ENCODE data around the gene FLNC. TPM values are rescaled to one million over a fixed set of nuclear protein-coding genes. Genes with fewer than 3 reads are reported as not detected.
A peak's percentile ranks its signal among the peaks of the same experiment; 100 is the strongest.

FLNC gene
- total and polyA plus RNA-seq, 9 of the 15 experiments (the other 6 are each of a cell fraction or from before 2014, with no cell fraction given), result 0.90 to 155 (median 28.8) TPM

DNA sequence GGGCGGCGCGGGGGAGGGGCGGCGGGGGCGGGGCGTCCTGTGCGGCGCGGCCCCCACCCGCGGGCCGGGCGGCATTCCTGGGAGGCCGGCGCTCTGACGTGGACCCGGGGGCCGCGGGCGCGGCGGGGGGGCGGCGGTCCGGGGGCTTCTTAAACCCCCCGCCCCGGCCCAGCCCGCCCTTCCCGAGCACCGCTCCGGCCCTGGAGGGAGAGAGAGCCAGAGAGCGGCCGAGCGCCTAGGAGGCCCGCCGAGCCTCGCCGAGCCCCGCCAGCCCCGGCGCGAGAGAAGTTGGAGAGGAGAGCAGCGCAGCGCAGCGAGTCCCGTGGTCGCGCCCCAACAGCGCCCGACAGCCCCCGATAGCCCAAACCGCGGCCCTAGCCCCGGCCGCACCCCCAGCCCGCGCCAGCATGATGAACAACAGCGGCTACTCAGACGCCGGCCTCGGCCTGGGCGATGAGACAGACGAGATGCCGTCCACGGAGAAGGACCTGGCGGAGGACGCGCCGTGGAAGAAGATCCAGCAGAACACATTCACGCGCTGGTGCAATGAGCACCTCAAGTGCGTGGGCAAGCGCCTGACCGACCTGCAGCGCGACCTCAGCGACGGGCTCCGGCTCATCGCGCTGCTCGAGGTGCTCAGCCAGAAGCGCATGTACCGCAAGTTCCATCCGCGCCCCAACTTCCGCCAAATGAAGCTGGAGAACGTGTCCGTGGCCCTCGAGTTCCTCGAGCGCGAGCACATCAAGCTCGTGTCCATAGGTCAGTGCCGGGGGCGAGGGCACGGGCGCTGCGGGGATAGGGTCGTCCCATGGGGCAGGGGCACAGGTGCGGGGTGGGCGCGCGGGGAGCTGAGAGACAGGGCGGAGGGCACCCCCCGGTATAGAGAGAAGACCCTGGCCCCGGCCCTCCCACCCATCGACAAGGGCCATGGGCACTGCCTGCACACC, at the start of gene FLNC (continued):
- TF ChIP-seq ESRRB (CRISPR knock-in tag; IDR thresholded peaks at IDR 0.05; ENCODE audit: borderline replicate concordance), result no peak
- TF ChIP-seq JUND (IDR thresholded peaks at IDR 0.05; ENCODE audit: borderline replicate concordance, low read depth, low read length), result no peak
- no peak for TF ChIP-seq JUND (tag; IDR thresholded peaks at IDR 0.05; ENCODE audit: borderline replicate concordance, low read depth, low read length)
- TF ChIP-seq HEY1 (CRISPR knock-in tag; IDR thresholded peaks at IDR 0.05; ENCODE audit: borderline replicate concordance), result no peak
- 0 out of 2 replicates have a peak, but pooled peaks have one; percentile 60 for TF ChIP-seq HLTF (IDR thresholded peaks at IDR 0.05)
- peak; percentile 96 for TF ChIP-seq KDM2B (CRISPR knock-in tag; IDR thresholded peaks at IDR 0.05)
- peak; percentile 15; the same call in 1 of the 2 replicates for TF ChIP-seq KLF13 (tag; IDR thresholded peaks at IDR 0.05; ENCODE audit: borderline replicate concordance, low read depth)
- no peak for TF ChIP-seq NFYB (IDR thresholded peaks at IDR 0.05; ENCODE audit: extremely low read depth, insufficient read length)
- TF ChIP-seq, protein P1, sequence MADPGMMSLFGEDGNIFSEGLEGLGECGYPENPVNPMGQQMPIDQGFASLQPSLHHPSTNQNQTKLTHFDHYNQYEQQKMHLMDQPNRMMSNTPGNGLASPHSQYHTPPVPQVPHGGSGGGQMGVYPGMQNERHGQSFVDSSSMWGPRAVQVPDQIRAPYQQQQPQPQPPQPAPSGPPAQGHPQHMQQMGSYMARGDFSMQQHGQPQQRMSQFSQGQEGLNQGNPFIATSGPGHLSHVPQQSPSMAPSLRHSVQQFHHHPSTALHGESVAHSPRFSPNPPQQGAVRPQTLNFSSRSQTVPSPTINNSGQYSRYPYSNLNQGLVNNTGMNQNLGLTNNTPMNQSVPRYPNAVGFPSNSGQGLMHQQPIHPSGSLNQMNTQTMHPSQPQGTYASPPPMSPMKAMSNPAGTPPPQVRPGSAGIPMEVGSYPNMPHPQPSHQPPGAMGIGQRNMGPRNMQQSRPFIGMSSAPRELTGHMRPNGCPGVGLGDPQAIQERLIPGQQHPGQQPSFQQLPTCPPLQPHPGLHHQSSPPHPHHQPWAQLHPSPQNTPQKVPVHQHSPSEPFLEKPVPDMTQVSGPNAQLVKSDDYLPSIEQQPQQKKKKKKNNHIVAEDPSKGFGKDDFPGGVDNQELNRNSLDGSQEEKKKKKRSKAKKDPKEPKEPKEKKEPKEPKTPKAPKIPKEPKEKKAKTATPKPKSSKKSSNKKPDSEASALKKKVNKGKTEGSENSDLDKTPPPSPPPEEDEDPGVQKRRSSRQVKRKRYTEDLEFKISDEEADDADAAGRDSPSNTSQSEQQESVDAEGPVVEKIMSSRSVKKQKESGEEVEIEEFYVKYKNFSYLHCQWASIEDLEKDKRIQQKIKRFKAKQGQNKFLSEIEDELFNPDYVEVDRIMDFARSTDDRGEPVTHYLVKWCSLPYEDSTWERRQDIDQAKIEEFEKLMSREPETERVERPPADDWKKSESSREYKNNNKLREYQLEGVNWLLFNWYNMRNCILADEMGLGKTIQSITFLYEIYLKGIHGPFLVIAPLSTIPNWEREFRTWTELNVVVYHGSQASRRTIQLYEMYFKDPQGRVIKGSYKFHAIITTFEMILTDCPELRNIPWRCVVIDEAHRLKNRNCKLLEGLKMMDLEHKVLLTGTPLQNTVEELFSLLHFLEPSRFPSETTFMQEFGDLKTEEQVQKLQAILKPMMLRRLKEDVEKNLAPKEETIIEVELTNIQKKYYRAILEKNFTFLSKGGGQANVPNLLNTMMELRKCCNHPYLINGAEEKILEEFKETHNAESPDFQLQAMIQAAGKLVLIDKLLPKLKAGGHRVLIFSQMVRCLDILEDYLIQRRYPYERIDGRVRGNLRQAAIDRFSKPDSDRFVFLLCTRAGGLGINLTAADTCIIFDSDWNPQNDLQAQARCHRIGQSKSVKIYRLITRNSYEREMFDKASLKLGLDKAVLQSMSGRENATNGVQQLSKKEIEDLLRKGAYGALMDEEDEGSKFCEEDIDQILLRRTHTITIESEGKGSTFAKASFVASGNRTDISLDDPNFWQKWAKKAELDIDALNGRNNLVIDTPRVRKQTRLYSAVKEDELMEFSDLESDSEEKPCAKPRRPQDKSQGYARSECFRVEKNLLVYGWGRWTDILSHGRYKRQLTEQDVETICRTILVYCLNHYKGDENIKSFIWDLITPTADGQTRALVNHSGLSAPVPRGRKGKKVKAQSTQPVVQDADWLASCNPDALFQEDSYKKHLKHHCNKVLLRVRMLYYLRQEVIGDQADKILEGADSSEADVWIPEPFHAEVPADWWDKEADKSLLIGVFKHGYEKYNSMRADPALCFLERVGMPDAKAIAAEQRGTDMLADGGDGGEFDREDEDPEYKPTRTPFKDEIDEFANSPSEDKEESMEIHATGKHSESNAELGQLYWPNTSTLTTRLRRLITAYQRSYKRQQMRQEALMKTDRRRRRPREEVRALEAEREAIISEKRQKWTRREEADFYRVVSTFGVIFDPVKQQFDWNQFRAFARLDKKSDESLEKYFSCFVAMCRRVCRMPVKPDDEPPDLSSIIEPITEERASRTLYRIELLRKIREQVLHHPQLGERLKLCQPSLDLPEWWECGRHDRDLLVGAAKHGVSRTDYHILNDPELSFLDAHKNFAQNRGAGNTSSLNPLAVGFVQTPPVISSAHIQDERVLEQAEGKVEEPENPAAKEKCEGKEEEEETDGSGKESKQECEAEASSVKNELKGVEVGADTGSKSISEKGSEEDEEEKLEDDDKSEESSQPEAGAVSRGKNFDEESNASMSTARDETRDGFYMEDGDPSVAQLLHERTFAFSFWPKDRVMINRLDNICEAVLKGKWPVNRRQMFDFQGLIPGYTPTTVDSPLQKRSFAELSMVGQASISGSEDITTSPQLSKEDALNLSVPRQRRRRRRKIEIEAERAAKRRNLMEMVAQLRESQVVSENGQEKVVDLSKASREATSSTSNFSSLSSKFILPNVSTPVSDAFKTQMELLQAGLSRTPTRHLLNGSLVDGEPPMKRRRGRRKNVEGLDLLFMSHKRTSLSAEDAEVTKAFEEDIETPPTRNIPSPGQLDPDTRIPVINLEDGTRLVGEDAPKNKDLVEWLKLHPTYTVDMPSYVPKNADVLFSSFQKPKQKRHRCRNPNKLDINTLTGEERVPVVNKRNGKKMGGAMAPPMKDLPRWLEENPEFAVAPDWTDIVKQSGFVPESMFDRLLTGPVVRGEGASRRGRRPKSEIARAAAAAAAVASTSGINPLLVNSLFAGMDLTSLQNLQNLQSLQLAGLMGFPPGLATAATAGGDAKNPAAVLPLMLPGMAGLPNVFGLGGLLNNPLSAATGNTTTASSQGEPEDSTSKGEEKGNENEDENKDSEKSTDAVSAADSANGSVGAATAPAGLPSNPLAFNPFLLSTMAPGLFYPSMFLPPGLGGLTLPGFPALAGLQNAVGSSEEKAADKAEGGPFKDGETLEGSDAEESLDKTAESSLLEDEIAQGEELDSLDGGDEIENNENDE (IDR thresholded peaks at IDR 0.05; ENCODE audit: low read depth, low read length), result no peak
- TF ChIP-seq, protein P2, sequence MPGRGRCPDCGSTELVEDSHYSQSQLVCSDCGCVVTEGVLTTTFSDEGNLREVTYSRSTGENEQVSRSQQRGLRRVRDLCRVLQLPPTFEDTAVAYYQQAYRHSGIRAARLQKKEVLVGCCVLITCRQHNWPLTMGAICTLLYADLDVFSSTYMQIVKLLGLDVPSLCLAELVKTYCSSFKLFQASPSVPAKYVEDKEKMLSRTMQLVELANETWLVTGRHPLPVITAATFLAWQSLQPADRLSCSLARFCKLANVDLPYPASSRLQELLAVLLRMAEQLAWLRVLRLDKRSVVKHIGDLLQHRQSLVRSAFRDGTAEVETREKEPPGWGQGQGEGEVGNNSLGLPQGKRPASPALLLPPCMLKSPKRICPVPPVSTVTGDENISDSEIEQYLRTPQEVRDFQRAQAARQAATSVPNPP (IDR thresholded peaks at IDR 0.05; ENCODE audit: borderline replicate concordance, insufficient read depth, insufficient read length), result no peak
- no peak for TF ChIP-seq TFAM (CRISPR knock-in tag; conservative IDR thresholded peaks at IDR 0.05)
- TF ChIP-seq FIP1L1 (IDR thresholded peaks at IDR 0.05; ENCODE audit: low read depth, low read length, poor library complexity, severe bottlenecking), result peak; percentile 78
- 0 out of 2 replicates have a peak, but pooled peaks have one; percentile 64 for TF ChIP-seq TARDBP (IDR thresholded peaks at IDR 0.05)
